Measurements from ENCODE around the gene WDR13.
"Not testable (repeated sequence)": the region's sequence is repeated elsewhere in the genome, so short reads cannot be mapped to it uniquely, and the experiment has no call there.

Gene WDR13

GRCh38 chrX:48597353-48598264 is at the start of gene WDR13:
TSS of gene WDR13 (plus strand) at chrX:48597492. CDS start at chrX:48597997, 505 bp downstream.
- peak; percentile 94 for DNase-seq (ENCODE audit: low spot score)

DNA sequence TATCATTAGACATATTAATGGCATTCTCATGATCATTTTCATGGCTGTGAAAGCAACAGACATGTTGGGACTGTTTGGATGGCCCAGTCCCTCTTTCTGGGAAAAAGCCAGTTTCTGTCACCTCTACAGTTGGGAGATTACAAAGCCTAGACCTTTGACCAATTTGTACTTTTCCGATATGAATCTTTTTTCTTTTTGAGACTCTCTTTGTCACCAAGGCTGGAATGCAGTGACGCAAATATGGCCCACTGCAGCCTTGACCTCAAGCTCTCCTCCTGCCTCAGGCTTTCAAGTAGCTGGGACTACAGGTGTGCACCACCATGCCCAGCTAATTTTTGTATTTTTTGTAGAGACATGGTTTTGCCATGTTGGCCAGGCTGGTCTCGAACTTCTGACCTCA is 48.4 kb upstream of the WDR13 start:
- DNase-seq (ENCODE audit: low spot score) = no peak

DNA sequence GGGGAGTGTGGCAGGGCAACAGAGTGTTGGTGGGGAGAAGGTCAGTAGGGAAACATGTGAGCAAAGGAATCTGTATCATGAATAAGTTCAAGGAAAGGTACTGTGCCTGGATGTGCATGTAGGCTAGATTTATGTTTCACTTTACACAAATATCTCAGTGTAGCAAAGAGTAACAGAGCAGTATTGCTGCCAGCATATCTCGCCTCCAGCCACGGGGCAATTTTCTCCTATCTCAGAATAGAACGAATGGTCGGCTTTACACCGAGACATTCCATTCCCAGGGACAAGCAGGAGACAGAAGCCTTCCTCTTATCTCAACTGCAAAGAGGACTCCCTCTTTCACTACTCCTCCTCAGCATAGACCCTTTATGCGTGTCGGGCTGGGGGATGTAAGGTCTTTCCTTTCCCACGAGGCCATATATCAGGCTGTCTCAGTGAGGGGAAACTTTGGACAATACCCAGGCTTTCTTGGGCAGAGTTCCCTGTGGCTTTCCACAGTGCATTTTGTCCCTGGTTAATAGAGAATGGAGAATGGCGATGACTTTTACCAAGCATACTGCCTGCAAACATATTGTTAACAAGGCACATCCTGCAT is 41.5 kb upstream of the WDR13 start:
- not testable (repeated sequence) for DNase-seq (ENCODE audit: low spot score)

GRCh38 chrX:48558271-48558670 is 39.0 kb upstream of the WDR13 start:
- DNase-seq (ENCODE audit: low spot score) = no peak

- DNase-seq (ENCODE audit: low spot score) = no peak
Observed at GRCh38 chrX:48559636-48560035, 37.7 kb upstream of the WDR13 start.

- DNase-seq (ENCODE audit: low spot score) = no peak
Observed at GRCh38 chrX:48560056-48560455, 37.2 kb upstream of the WDR13 start.

- no peak for DNase-seq (ENCODE audit: low spot score)
Observed at GRCh38 chrX:48560681-48561080, 36.6 kb upstream of the WDR13 start.

DNA sequence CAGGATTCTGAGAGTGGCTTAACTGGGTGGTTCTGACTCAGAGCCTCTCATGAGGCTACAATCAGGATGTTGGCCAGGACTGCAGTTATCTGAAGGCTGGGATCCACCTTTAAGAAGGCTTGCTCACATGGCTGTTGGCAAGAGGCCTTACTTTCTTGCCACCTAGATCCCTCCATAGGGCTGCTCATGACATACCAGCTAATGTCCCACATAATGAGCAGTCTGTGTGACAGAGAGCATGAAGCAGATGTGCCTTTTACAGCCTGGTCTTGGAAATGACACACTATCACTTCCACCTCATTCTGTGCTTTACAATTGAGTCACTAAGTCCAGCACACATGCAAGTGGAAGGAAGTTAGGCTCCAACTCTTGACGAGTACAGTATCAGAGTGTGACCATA is 27.3 kb upstream of the WDR13 start:
- DNase-seq (ENCODE audit: low spot score) = no peak

DNA sequence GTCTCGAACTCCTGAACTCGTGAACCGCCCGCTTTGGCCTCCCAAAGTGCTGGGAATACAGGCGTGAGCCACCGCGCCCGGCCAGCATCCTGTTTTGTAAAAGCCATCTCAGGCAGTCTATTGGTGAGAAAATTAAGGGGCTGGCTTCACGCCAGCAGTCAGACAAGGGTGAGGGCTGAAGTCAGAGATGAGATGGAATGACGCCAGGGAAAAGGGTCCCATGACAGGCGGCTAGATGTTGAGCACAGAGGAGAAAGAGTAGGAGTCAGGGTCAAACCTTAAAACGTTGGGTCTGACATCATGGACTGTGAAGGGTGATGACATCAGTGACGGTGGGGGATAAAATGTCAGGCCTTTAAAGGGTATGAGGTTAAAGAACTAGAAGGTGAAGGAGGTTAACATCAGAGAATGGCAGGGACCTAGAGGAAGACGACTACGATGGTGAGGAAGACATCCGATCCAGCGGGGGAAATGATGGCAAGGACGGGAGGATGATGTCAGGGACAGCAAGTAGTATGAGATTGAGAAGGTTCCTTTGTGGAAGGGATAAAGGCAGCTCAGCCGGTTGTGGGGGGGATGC is 23.5 kb upstream of the WDR13 start:
- no peak for DNase-seq (ENCODE audit: low spot score)

GRCh38 chrX:48574270-48575266 is 22.7 kb upstream of the WDR13 start, which contains the start of gene RBM3:
TSS of gene RBM3 (plus strand) at chrX:48574484. CDS start at chrX:48575181, 697 bp downstream.
- peak; percentile 86 for DNase-seq (ENCODE audit: low spot score)

DNA sequence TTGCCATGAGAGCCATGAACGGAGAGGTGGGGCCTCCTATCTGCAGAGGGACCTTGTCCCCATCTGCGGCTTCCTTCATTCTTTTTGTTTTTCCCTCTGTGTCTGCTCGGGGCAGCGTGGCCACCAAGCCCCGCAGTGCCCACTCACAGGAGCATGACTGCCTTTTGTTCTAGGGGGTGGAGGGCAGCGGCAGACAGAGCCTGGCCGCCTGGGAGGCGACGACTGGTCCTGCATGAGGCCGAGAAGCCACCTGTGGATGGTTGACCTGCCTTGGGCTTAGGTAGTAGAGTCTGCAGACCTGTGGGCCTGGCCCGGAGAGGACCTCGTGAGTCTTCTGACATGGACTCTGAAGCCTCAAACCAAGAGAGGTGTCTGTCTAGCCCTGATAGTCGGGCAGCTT is 21.6 kb upstream of the WDR13 start:
- no peak for DNase-seq (ENCODE audit: low spot score)

DNA sequence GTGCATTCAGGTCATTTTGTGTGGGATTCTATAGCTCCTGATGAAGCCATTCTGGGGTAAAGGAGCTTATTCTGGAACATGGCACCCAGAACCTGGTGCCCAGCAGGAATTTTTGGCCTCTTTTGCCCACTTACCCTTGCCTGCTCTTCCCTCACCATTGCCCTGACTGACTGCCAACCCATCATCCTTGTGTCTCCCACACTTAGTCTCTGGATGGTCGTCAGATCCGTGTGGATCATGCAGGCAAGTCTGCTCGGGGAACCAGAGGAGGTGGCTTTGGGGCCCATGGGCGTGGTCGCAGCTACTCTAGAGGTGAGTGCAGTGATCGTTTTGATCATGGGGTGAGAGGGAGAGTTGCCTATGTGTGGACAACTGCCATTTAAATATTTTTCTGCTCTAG is 21.2 kb upstream of the WDR13 start:
- no peak for DNase-seq (ENCODE audit: low spot score)

DNA sequence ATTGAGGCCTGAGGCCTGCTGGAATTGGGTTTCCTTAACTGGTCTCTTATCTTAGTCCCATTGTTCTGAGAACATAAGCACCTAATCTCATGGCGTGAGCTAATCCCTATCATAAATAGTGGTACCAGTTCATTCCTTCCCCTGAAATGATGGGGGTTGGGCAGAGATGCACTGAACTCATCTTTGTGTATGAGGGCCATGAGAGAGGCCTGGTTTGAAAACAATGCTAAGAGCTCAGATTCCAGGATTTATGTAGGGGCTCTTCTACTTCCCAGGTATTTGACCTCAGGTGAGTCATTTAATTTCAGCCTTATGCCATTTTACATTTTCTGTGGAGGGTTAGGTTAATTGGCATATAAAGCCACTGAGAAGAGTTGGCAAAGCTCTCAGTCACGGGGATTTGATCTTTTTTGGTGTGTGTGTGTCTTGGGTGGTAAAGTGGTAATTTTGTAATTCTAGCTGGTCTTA is 18.6 kb upstream of the WDR13 start:
- DNase-seq (ENCODE audit: low spot score) = no peak

GRCh38 chrX:48579259-48579658 is 18.0 kb upstream of the WDR13 start:
- no peak for DNase-seq (ENCODE audit: low spot score)

DNA sequence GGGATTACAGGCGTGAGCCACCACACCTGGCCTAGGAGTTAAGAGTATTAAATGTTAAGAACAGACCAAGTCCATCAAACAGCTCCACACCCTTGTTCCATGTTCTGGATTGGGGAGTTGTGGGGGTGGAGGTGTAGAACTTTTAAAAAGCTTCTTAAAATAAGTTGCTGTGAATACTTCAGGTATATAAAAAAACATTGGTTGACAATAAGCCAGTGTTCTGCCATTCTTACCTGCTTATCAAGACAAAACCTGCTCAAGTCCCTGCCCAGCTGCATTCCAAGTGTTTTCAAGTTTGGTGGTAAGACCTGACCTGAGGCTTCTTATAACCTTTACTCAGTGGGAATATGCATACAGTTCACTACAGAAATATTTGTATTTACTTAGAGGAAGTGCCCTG is 16.6 kb upstream of the WDR13 start:
- DNase-seq (ENCODE audit: low spot score) = no peak

GRCh38 chrX:48584698-48585097 is 12.6 kb upstream of the WDR13 start:
- DNase-seq (ENCODE audit: low spot score) = no peak

DNA sequence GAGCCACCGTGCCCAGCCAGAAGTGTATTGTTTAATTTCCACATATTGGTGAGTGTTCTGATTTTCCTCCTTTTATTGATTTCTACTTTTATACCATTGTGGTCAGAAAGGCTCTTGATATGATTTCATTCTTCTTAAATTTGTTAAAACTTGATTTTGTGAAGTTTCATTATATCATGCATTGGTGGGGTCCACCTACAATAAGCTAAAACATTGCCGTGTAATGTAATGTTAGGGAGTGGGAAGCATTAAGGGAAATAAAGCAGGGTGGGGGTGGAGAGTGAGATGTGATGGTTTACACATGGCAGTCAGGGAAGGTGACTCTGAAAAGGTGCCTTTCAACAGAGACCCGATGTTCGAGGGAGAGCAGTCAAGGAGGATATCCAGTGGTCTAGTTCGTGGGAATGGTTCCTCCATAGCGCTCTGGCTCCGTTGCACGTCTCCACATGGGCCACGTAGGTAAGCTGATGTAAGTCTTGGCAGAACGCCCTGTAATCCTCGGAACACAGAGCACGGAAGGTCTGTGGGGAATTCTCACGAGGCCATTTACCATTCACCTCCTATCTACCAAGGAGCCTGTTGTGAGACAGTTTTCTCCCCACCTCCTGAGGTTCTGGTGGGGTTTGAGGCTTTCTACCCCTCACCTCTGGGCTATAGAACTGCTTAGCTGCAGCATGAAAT is 7.7 kb upstream of the WDR13 start:
- no peak for DNase-seq (ENCODE audit: low spot score)

DNA sequence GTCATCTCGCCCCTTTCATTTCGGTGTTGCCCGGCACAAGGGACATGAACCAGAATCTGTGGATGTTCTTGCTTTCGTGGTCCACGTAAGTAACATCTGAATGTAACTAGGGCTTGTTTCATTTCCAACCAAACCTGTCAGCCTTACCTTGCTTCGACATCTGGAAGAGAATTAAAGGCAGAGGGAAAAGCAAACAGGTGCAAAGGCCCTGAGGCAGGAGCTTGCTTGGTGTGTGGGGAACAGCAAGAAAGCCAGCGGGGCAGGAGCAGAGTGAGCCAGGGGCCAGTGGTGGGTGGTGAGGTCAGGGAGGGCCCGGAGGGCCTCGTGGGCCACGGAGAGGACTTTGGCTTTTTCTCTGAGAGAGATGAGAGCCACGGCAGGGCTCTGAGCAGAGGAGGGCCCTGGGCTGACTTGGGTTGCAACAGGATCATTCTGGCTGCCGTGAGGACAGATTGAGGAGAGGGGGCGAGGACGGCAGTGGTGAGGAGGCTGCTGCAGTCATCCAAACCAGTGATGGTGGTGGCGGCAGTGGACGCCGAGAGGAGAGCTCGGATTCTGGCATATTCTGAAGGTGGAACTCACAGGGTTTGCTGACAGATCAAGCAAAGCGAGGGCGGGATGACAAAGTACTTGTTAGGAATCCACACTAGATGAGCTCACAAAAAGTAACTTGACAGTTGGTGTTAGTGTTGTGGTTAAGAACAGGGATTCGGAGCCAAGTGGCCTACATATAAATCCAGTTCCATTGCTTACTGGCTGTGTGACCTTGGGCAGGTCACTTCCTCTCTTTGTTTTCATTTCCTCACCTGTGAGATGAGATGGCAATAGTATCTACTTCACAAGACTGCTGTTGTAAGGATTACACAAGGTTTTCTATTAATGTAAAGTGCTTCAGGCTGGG is 6.8 kb upstream of the WDR13 start:
- no peak for DNase-seq (ENCODE audit: low spot score)

DNA sequence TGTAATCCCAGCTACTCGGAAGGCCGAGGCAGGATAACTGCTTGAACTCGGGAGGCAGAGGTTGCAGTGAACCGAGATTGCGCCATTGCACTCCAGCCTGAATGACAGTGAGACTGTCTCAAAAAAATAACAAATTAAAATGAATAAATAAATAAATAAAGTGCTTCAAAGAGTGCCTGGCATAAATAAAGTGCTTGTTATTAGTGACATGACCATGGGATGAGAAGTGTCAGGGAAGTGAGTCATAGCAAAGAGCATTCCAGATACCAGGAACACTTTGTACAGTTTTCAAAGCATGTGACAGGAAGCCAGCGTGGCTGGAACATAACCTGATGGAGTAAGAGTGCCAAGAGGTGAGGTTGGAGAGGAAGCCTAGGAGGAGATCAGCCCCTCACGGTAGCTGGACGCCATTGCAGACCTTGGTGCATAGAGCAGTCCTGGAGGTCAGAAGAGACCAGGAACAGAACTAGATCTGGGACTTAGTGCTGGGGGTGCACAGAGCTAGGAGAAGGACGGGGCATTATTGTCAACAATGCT is 6.0 kb upstream of the WDR13 start:
- no peak for DNase-seq (ENCODE audit: low spot score)

GRCh38 chrX:48592971-48593370 is 4.3 kb upstream of the WDR13 start:
- DNase-seq (ENCODE audit: low spot score) = no peak
